ENCODE results near the gene CIB1.

GRCh38 chr15:90262426-90262825 lies 28.7 kb upstream of the CIB1 start:
- TF ChIP-seq POLR2A (IDR thresholded peaks at IDR 0.05) (no peak), CTCF (IDR thresholded peaks at IDR 0.05) (no peak)
